Activated CD8-positive, alpha-beta memory T cell treated with anti-CD3 and anti-CD28 coated beads for 24 hours (primary cell): ENCODE measurements around the gene COL18A1.
"Not testable (repeated sequence)": the region's sequence is repeated elsewhere in the genome, so short reads cannot be mapped to it uniquely, and the experiment has no call there.

ENCODE experiments used
- DNase-seq: peaks from one replicate; pipeline ENCODE4 v3.0.0-alpha.2; 2020

COL18A1 gene

DNA sequence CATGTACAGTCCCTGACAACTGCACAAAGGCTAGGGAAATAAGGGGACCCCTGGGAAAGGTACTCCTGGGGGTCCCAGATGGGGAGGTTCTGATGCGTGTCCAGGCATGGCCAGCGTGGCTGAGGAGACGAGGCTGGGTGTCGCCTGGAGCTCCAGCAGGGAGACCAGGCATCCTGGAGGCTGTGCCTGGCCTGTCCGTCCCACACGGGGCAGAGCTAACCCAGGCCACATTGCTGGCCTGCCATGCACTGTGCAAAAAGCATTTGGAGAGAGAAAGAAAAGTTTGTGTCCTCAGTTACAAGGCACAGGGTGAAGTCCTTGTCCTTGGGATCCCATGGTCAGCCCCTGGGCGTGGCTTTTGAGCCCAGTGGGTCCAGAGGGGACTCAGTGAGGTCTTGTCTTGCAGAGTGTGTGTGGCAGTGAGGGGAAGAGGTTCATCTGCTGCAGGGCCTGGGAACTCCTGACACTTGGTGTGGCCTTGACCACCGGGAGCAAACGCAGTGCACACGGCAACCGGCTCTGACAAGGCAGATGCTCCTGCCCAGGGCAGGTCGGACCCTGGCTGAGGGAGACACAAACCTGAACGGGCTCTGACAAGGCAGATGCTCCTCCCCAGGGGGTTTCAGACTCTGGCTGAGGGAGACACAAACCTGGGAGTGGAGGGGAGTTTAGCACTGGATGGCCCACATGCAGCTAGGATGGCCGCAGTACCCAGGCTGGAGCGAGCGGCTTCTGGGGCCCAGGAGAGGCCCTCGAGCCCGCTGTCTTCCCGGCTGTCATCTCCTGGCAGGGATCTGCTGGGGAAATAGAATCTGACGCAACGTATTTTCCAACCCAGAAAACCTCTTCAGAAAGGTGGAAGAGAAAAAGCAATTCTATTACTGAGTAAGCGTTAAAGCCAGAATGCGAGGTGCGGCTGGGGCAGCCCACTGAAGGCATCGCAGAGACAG is 37.3 kb upstream of the COL18A1 start:
- DNase-seq: no peak

DNA sequence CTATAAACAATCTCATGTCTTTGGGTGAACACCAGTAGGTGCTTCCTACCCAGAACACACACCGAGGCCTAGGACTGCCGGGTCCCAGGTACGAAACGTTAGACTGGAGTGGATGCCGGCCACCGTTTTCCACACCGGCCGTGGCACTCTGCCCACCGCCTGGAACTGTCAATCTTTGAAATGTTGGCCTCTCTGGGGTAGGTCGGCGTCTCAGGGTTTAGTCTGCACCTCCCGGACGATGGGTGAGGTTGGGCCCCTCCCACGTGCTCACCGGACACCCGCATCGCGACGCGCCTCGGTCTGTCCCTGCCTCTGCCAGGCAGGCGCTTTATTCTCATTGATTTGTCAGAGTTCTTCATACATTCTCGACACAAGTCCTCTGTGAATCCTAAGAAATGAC is 35.9 kb upstream of the COL18A1 start:
- not testable (repeated sequence) for DNase-seq

DNA sequence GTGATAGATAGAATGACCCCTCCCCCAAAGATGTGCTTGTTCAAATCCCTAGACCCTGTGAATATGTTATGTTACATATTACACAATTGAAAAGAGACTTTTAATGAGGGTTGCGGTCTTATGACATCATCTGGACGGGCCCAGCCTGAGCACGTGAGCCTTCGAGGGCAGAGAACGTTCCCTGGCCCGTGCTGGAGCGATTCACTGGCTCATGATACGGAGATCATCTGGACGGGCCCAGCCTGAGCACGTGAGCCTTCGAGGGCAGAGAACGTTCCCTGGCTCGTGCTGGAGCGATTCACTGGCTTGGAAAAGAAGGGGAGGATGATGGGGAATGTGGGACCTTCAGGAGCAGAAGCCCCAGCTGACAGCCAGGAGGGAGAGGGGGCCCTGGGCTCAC is 34.4 kb upstream of the COL18A1 start:
- DNase-seq: no peak

DNA sequence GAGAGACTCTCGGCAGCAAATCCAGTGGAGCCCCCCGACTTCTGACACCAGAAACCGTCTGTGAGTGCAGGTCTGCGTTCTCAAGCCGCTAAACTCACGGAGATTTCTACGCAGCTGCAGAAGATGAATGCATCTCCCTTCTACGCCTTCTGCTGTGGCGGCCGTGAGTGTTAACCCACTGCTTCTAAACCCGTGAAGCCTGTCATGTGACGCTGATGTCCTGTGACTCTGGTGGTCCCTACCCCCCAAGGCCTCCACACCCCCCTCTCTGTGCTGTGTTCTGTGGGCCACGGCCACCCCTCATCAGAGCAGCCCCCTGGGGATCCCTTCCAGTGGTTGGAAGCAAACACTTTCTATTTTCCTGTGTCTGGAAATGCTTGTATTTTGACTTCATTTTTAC is 33.9 kb upstream of the COL18A1 start:
- no peak for DNase-seq

DNA sequence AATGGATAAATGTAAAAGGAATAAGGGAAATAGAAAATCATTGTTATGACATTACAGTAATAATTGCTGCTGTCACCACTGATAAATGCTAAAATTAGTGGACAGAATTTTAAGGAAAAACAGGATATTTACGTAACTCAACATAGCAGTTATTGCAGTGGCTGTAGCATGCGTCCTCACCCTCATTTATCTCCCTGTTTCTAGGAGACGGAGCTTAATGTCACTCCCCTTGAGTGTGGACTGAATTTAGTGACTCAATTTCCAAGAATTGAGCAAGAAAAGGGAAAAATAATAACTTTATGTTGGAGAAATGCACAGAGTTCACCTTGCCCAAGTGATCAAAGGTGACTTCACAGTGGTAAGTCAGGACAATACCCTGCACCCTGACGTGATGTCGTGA is 33.3 kb upstream of the COL18A1 start:
- no peak for DNase-seq

DNA sequence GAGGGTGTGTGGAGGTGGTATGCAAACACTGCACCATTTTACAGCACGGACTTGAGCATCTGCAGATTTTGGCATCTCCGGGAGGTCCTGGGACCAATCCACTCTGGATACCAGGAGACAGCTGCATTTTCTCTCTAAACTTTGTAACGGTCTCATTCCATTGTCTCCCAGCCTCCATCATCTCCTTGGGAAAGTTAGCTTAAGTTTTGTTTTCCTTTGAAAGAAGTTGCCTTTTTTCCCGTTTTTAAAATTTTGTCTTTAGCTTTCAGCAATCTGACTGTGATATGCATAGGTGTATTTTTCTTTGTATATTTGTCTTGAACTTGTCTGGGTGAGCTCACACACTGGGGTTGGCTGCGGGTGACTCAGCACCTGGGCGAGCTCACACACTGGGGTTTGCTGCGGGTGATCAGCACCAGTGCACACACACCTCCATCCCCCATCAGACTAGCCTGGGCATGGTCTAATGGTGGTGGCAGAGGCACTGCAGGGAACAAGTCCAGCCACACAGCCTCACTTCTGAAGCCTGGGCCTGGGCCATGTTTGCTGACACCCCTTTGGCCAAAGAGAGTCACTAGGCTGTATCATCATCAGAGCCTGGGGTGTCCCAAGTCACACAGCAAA is 32.1 kb upstream of the COL18A1 start:
- DNase-seq: no peak

DNA sequence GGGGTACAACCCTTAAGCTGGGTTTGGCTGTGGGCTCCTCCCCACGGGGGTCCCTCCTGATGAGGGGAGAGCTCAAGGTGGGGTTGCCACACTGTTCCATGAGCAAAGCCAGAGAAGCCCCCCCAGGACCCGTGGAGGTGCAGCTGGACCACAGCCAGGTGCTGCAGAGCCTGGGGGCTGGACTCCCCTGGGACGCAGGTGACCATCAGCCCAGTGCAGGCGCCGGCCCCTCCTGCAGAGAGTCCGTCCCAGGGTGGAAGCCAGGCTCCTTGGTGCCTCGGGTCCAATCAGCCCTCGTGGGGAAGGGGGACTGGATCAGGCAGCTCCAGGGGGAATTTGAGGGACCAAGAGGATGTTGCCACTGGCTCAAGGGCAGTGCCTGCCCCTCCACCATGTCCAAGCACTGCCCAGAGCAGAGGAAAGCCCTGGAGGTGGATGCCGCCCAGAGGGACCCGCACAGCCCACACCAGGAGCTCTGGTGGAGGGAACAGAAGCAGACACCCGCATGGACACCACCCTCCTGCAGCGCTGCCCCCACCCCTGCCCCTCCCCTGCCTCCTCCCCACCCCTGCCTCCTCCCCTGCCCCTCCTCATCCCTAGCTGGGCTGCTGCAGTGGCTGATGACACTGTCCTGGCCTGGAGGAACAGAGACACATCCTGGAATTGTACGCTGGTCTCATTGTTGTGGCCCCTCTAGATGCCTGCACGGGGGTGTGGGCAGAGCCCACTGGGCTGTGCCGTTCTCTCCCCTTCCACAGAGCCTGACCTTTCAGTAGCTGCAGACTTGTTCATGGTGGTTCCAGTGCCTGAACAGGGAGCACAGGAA is 30.8 kb upstream of the COL18A1 start:
- no peak for DNase-seq

DNA sequence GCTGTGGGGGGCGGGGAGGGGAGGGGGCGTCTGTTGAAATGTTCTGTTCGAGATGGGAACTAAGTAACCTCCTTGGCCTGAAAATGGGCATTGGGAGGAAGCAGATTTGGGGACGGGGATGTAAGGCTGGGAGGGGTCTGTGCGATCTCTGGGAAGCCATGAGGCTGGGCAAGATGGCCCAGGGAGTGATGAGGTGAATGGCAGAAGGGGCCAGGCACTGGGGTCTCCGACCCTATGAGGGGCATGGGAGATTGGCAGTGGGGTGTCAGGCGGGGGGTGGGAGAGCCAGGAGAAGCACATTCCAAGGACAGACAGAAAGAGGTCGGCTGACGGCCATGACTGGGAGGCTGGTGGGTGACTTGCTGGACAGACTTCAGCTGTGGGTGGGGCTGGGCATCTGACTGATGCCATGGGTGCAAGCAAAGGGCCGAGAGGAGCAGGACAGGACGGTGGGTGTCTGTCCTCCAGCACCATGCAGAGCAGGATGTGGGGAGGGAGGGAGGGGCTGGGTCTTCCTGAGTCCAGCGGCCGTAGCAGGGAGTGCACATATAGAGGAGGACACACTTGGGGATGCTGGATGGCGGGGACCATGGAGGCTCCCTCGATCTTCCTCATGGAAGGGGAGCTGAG is 30.0 kb upstream of the COL18A1 start:
- DNase-seq: no peak

DNA sequence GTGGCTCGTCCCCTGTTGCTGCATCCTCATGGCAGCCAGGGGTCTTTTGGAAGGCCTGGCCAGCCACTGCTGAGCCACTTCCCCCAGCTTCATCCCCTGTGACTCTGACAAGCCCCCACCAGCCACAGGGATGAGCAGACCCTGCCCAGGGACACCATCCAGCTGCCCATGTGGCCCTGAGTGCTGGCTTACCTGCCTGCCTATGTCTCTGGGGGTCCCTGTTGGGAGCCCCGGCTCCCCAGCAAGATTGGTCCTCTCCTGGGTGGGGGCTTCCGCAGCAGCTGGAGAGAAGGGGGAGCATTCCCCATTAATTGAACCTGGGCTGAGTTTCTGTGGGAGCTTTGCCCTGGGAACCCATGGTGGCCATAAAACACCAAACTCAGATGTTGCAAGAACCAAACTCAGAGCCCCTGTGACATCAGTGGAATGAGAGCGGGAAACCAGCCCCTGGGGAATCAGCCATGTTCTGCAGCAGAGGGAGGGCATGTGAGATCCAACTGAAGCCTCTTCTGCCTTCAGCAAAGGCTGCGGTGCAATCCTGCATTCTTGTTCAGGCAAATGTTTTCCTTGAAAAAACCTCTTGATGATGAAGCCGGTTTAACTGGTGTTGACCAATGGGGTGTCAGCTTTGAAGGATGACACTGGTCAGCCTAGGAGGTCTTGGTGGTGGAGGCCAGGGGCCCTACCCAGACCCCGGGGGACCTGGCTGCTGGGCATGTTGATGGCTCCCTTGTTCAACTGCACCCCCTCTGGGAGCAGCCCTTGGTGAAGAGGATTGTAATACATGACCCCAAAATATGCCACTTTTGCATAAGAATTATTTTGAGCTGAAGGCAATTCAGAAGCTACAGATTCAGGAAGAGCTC is 28.3 kb upstream of the COL18A1 start:
- DNase-seq: no peak

DNA sequence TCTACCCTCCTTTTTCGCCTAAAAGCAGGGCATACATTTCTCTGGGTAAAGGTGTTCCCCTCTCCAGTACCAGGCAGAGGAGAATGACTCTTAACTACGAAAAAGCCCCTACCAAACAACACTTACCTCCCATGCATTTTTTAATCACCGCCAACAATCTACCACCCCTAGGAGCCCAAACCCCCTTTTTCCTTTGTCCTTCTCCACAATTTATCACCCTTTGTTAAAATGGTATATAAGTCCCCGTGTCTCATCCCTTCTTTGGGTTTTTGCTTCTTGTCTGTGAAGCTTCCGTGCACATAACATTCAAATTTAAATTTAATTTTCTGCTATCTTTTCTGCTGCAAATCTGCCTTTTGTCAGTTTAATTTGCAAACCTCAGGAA is 27.6 kb upstream of the COL18A1 start:
- no peak for DNase-seq

DNA sequence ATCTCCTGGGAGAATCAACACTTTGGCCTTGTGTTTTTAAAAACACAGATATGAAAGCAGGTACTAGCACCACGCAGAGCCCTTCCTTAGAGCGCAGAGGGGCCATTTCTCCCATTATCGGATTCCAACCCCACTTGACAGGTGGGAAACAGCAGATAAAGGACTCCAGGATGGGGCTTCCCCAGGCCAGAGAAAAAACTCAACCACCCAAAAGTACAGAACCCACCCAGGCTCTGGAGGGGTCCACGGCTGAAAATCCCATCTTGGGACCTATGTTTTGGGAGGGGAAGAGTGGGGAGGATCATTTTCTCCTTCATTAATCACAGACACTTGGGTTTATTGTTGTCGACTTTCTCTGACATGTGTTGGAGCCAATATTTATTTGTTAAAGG is 27.1 kb upstream of the COL18A1 start:
- no peak for DNase-seq

DNA sequence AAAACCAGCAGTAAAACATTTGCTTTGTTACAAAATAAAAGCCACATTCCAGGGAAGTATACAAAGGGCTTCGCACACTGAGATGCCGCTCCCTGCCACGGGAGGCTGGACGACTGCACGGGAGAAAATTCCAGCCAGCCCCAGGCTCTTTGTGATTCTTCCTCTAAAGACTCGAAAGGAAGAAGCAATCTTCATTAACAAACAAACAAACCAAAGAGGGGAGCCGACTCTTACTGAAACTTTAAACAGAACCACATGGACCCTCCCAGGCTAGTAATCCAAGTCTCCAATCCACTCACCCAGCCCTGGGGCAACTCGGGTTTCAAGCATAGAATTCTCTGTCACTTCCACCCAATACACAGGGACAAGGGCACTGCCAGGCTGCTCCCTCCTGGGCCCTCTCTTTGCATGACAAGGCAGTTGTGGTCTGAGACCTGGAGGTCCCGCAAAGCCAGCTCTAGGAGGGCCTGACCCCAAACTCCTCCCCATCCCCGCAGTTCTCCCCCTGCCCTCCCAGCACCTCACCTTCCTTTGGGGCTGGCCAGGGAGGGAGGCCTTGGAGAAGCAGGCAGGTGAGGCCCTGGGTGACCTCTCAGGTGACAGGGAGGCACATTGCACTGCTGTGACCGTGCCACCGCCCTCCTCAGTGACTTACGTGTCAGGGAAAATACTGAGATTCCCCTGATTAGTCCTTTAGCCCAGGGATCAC is 26.6 kb upstream of the COL18A1 start:
- no peak for DNase-seq

DNA sequence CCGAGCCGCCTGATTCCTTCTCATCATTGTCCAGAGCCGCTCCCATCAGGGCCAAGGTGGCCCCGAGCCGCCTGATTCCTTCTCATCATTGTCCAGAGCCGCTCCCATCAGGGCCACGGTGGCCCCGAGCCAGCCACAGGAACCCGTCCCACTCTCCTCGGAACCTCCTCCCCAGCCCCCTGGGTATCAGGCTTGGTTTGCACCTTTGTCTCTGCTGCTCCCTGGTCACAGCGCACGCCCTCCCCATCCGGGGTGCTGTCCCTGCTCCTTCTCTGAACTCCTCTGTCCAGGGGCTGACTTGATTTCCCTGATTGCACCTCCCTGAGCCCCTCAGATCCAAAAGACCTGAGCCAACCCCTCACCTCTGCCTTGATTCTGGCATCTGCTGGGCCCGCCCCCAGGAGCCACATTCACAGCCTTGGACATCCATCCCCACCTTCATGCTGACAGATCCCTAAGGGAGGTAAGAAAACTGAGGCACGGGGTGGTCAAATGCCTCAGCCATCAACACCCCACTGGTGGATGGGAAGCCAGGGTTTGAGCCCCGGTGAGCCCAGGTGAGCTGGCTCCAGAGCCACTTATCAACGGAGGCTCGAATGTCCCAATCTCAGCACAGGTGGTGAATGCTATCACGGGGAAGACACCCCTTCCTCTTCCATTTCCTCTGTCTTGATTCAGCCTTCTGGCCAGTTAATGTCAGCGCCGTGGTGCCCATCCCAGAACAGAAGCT is 25.6 kb upstream of the COL18A1 start:
- no peak for DNase-seq

DNA sequence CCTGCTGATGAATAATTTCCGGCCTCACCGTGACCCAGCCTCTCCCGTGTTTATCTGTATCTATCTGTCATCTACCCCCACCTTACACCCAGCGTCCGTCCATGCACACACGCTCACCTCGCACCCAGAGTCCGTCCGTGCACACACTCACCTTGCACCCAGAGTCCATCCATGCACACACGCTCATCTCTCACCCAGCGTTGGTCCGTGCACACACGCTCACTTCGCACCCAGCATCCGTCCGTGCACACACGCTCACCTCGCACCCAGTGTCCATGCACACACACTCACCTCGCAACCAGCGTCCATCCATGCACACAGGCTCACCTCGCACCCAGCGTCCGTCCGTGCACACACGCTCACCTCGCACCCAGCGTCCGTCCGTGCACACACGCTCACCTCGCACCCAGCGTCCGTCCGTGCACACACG is 25.0 kb upstream of the COL18A1 start:
- no peak for DNase-seq

DNA sequence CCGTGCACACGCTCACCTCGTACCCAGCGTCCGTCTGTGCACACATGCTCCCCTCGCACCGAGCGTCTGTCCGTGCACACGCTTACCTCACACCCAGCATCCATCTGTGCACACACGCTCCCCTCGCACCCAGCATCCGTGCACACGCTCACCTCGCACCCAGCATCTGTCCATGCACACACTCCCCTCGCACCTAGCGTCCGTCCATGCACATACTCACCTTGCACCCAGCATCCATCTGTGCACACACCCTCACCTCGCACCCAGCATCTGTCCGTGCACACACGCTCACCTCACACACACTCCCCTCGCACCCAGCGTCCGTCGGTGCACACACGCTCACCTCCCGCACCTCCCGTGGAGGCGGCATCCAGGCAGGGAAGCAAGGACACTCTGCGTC is 24.4 kb upstream of the COL18A1 start:
- no peak for DNase-seq

DNA sequence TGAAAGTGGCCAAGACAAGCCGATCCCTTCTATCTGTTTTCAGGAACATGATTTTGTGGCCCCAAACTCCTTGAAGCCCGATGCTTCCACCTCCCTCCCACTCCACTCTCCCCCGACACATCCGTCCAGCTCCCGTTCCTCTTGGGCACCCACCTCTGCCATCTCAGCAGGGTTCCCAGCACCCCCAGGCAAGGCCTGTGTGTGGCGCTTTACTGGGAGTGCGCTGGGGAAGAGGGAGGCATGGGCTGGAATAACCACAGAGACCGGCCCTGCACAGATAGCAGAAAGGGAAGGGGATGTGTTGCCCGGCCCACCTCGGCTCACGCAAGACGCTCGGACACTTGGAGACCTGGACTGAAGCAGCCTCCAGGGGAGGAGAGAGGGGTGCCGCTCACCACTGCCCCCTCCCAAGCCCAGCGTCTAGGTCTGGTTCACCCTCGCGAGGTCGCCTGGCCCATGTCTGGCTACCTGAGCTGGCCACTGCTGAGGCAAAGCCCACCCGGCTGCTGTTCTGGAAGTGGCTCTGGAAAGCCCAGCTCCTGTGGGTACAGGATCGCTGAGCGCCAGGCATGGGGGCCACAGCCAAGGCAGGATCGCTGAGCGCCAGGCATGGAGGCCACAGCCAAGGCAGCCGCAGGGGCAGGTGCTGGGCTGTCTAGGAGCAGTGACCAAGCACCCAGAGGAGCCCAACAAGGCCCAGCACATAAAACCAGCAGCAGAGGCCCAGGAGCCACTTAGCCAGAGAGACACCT is 23.8 kb upstream of the COL18A1 start:
- DNase-seq: no peak

DNA sequence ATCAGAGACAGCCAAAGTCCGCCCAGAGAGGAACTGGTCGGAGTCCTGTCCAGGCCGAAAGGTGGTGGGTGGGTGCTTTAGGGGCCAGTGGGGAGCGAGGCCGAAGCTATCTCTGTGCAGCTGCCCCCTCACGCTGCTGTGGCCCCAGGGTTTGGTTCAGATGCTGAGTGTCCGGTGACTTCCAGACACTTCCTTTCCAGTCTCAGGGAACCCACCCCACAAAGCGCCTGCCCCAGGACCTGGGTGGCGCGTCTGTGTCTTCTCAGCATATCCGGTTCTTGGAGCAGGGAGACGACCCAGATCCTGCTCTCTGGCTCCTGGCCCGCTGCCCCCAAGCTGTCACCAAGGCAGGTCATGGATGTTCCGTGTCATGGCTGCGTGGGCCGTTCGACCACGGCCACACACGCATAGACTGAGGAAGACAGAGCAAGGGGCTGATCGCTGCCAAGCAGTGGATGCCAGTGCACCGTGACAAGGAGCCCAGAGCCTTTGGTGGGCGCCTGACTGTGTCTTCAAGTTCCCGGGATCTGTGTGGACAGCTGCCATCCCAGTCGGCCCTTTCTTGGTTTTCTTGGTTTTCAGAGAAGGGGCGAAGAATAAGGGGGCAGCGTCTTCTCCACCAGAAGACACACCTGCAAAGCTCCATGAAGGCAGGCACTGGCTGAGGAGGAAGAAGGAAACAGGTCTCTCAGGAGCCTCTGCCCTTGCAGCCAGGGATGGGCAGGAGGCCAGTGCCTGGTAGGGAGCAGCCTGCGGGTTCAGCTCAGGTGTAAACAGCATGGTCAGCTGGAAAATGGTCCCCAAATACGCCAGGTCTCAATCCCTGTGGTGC is 22.9 kb upstream of the COL18A1 start:
- no peak for DNase-seq

DNA sequence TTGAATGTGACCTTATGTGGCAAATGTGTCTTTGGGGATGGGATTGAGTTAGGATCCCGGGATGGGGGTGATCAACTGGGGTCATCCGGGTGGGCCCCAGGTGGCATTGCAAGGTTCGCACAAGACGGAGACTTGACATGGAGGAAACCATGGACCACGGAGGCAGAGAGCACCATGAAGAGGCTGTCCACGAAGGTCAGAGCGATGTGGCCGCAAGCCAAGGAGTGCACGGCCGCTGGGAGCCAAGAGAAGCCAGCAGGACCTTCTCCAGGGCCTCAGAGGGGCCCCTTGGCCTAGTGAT is 22.3 kb upstream of the COL18A1 start:
- no peak for DNase-seq

DNA sequence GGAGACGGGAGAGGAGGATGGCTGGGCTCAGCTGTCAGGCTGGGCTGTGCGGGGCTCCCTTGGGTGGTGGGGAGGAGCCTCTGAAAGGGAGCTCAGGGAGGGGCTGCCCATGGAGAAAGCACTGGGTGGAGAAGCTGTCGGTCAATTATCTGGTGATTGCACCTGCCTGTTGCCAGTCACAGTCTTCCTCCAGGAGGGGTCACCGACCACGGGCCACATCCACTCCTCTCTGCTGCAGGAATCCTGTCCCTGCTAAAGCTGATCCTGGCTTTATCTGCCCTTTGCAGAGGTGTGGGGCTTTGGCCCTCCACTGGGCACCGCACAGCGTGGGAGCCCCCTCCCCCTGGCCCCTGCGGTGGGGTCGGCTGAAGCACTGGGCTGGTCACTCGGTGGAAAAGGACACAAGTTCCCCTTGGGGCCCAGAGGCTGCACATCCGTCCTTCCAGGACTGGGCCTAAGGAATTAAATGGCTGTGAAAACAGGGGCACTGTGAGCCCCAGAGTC is 21.8 kb upstream of the COL18A1 start:
- DNase-seq: no peak
